ENCODE data around the gene HTT-AS.

Gene HTT-AS

GRCh38 chr4:3074078-3074845 is at the start of gene HTT-AS, which contains the start of gene HTT:
HTT-AS (minus strand) TSS chr4:3074538.
HTT (plus strand) TSS chr4:3074681; CDS start chr4:3074826, 145 bp downstream.
- no peak for TF ChIP-seq CTCF (IDR thresholded peaks at IDR 0.05)

DNA sequence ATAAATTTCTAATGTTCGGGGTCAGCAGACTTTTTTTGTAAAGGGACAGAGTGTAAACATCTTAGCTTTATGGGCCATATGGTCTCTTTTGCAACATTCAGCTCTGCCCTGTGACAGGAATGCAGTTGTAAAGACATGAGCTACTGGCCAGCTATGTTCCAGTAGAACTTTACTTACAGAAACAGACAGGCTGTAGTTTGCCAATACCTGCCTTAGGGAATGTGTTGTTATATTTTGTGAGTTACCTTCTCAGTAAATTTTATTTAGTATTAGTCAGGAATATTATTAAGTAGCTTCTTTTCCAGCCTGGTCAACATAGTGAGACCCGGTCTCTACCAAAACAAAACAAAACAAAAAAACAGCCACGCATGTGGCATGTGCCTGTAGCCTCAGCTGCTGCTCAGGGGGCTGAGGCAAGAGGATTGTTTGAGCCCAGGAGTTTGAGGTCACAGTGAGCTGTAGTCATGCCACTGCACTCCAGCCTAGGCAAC is 48.9 kb upstream of the HTT-AS start:
- no peak for TF ChIP-seq CTCF (IDR thresholded peaks at IDR 0.05)

DNA sequence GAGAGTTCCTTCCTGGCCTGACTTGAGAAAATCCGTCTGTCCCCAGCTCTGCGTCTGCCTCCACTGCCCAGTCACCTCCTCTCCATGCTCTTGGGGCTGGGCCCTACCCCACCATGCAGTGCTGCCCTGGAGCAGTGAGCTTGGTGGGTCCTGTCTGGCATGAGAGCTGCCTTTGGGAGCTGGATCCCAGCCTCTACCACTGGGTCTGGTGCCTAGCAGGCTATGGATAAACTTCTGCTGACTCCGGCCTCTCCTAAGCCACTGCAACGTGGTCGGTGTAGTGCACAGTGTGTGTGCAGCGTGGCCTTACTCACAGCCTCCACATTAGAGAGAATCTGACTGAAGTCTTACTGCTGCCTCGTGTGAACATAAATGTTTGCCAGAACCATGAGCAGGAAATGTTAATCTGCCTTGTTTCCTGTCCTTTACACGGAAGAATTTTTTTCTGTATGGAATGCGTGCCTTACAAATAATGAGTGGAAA is 47.8 kb upstream of the HTT-AS start:
- no peak for TF ChIP-seq CTCF (IDR thresholded peaks at IDR 0.05)

- TF ChIP-seq CTCF (IDR thresholded peaks at IDR 0.05) = no peak
These were observed 47.3 kb upstream of the HTT-AS start for GRCh38 chr4:3121596-3121995.

DNA sequence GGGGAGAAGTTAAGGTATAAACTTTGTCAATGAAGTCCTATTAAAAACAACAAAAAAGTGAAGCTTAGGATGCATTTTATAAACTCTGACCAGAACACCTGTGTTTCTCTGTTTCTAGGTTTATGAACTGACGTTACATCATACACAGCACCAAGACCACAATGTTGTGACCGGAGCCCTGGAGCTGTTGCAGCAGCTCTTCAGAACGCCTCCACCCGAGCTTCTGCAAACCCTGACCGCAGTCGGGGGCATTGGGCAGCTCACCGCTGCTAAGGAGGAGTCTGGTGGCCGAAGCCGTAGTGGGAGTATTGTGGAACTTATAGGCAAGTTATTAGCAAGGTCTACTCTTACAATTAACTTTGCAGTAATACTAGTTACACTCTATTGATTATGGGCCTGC is 46.8 kb upstream of the HTT-AS start:
- TF ChIP-seq CTCF (IDR thresholded peaks at IDR 0.05) = no peak

DNA sequence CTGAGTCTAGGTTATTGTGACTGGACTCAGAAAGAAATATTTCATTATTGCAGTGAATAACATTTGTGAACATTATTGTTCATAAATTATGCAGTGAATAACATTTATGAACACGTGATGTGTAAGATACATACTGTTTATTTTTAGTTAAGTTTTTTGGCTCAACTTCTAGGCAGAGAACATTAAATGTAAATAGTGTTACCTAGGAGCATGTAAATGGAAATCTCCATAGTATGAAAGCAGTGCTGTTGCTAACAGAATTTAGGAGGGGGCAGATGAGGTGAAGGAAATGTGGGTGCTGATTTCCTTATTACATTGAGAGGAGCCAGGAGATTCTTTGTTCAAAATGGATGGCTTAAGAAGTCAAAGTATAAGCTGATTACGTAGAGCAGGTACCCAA is 45.1 kb upstream of the HTT-AS start:
- TF ChIP-seq CTCF (IDR thresholded peaks at IDR 0.05) = no peak

DNA sequence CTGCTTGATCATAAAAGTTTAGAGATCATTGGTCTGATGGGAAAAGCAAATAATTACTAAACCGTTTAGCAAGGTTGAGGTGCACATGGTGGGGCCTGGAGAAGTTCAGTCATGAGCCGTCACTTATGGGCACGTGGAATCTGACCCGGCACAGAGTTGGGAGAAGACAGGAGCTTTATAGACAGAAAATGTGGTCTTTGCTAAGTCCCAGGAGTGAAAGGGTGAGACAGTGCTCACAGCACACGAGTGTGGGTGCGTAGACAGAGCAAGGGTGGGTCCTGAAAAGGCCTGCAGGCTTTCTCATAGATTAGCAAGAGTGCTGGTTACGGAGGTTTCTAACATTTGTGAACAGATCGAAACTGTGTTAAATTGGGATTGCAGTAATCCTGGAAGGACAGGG is 44.0 kb upstream of the HTT-AS start:
- no peak for TF ChIP-seq CTCF (IDR thresholded peaks at IDR 0.05)
